Measurements from ENCODE around the gene STK39.

GRCh38 chr2:167937403-167937802 lies 310.0 kb downstream of the STK39 start:
- TF ChIP-seq POLR2A (IDR thresholded peaks at IDR 0.05; ENCODE audit: low read length) (no peak), CTCF (IDR thresholded peaks at IDR 0.05) (no peak), NFE2L2 (conservative IDR thresholded peaks at IDR 0.05; ENCODE audit: low read length) (no peak), CEBPB (IDR thresholded peaks at IDR 0.05) (no peak), PBX3 (IDR thresholded peaks at IDR 0.05) (no peak), MYC (IDR thresholded peaks at IDR 0.05; ENCODE audit: borderline replicate concordance, low read length) (no peak), BHLHE40 (IDR thresholded peaks at IDR 0.05; ENCODE audit: low read depth, low read length) (no peak), MAFK (IDR thresholded peaks at IDR 0.05; ENCODE audit: partially characterized antibody) (no peak), SREBF2 (IDR thresholded peaks at IDR 0.05) (no peak)
- TF ChIP-seq, protein P1, sequence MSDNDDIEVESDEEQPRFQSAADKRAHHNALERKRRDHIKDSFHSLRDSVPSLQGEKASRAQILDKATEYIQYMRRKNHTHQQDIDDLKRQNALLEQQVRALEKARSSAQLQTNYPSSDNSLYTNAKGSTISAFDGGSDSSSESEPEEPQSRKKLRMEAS (IDR thresholded peaks at IDR 0.05) = no peak
- TF ChIP-seq, protein P2, sequence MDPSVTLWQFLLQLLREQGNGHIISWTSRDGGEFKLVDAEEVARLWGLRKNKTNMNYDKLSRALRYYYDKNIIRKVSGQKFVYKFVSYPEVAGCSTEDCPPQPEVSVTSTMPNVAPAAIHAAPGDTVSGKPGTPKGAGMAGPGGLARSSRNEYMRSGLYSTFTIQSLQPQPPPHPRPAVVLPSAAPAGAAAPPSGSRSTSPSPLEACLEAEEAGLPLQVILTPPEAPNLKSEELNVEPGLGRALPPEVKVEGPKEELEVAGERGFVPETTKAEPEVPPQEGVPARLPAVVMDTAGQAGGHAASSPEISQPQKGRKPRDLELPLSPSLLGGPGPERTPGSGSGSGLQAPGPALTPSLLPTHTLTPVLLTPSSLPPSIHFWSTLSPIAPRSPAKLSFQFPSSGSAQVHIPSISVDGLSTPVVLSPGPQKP (IDR thresholded peaks at IDR 0.05; ENCODE audit: low read depth, low read length) = no peak

Data from A549 (cell line).